Progenitor cell of endocrine pancreas (in vitro differentiated cells): ENCODE data around the gene IBSP. TPM values are rescaled to one million over a fixed set of nuclear protein-coding genes. Genes with fewer than 3 reads are reported as not detected.

Experiments used
- DNase-seq: peaks from one replicate; pipeline ENCODE4 v3.0.0; 2021; ENCODE audit warnings: low spot score; ENCODE audit not compliant: unreplicated experiment
- H3K27ac Mint-ChIP-seq: 2 replicates; pipeline ENCODE4 v1.8.0; 2021; ENCODE audit warnings: mild to moderate bottlenecking, moderate library complexity, mixed read lengths
- H3K27me3 Mint-ChIP-seq: 2 replicates; pipeline ENCODE4 v1.8.0; 2021; ENCODE audit warnings: mixed read lengths
- H3K36me3 Mint-ChIP-seq: 2 replicates; pipeline ENCODE4 v1.8.0; 2022; ENCODE audit warnings: mixed read lengths; ENCODE audit not compliant: insufficient read depth
- H3K4me1 Mint-ChIP-seq: 2 replicates; pipeline ENCODE4 v1.8.0; 2021; ENCODE audit warnings: low read depth, mixed read lengths
- H3K4me3 Mint-ChIP-seq: 2 replicates; pipeline ENCODE4 v1.8.0; 2021; ENCODE audit warnings: low read depth, mild to moderate bottlenecking, moderate library complexity, mixed read lengths
- H3K9me3 Mint-ChIP-seq: 2 replicates; pipeline ENCODE4 v1.8.0; 2021; ENCODE audit warnings: low read depth, mixed read lengths
- total RNA-seq: library from RNA; stranded (reverse); gene quantifications from 2 replicates; pipeline ENCODE4 v1.2.1, GENCODE V29; 2021
- TF ChIP-seq, protein P1 (sequence below): fragments of 200-600 bp; sonication (generic); IDR thresholded peaks from one replicate; pipeline ENCODE4 v1.5.0; 2021; ENCODE audit warnings: antibody characterized with exemption, mild to moderate bottlenecking; ENCODE audit not compliant: unreplicated experiment

Gene IBSP
- total RNA-seq, 1 donor from 2014 or later, result not detected

DNA sequence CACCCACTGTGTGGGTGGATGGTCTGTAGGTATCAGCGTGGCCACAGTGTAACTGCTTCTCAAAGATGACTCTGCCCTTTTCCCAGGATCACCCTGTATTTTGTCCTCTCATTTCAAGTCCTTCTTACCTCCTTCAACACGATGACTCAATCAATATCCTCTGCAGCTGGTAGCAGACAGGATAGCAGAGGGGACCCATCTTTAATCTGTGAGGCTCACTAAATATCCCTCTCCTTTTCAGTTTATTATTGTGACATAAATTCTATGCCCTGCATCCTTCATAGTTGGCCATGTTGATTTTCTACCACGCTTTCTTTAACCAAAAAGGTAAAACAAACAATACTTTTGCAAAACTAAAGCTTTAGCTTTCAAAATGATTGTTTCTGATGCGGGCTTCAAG, 23.8 kb downstream of the IBSP start:
- Mint-ChIP-seq H3K4me3 (no peak overlapping the region), H3K9me3 (peaks cover under 1% of the 10 kb centered on the region), H3K27ac (no peak overlapping the region), H3K36me3 (peaks cover 1% of the 10 kb centered on the region), H3K27me3 (no peaks in the 10 kb centered on the region), H3K4me1 (peaks cover 13% of the 10 kb centered on the region)
- TF ChIP-seq, protein P1, sequence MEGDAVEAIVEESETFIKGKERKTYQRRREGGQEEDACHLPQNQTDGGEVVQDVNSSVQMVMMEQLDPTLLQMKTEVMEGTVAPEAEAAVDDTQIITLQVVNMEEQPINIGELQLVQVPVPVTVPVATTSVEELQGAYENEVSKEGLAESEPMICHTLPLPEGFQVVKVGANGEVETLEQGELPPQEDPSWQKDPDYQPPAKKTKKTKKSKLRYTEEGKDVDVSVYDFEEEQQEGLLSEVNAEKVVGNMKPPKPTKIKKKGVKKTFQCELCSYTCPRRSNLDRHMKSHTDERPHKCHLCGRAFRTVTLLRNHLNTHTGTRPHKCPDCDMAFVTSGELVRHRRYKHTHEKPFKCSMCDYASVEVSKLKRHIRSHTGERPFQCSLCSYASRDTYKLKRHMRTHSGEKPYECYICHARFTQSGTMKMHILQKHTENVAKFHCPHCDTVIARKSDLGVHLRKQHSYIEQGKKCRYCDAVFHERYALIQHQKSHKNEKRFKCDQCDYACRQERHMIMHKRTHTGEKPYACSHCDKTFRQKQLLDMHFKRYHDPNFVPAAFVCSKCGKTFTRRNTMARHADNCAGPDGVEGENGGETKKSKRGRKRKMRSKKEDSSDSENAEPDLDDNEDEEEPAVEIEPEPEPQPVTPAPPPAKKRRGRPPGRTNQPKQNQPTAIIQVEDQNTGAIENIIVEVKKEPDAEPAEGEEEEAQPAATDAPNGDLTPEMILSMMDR, result no peak
- no peak for DNase-seq

DNA sequence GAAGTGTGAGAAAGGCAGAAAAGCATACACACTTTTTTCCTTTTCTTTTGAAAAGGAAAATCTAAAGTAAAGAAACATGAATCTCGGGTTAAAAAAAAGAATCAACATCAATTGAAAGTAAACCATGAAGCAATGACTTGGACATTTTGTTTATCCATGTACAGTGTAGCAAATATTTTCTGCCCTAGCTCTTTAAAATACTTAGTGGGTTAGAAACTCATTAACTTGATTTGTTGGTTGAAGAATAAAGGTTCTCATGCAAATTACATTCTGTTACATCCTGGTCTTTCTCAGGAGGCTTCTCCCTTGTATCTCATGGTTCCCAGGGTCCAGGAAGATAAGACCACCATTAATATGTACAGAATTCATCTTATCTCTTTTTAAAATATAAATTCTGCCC, 24.4 kb downstream of the IBSP start:
- H3K36me3 Mint-ChIP-seq, result peaks cover 1% of the 10 kb centered on the region
- TF ChIP-seq, protein P1, result no peak
- H3K27ac Mint-ChIP-seq, result no peak overlapping the region
- no peak for DNase-seq
- H3K4me3 Mint-ChIP-seq, result no peak overlapping the region
- no peaks in the 10 kb centered on the region for H3K9me3 Mint-ChIP-seq
- no peaks in the 10 kb centered on the region for H3K27me3 Mint-ChIP-seq
- H3K4me1 Mint-ChIP-seq, result peaks cover 13% of the 10 kb centered on the region

DNA sequence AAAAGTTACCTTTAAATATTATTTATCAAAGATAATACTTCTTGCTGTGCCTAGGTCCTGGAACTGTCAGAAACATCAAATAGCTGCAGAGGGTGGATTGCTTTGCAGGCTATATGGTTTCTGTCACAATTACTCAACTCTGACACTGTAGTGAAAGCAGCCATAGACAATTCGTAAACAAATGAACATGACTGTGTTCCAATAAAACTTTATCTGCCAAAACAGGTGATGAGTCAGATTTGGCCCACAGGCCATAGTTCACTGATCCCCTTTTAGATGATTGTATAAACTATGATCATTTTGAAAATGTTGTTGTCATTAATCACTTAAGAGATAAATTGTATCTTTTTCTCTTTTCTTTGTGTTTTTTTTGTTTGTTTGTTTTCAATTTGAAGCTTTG, 25.0 kb downstream of the IBSP start:
- H3K36me3 Mint-ChIP-seq, result peaks cover 1% of the 10 kb centered on the region
- no peak overlapping the region for H3K4me3 Mint-ChIP-seq
- no peaks in the 10 kb centered on the region for H3K27me3 Mint-ChIP-seq
- no peak for DNase-seq
- H3K4me1 Mint-ChIP-seq, result peaks cover 13% of the 10 kb centered on the region
- no peaks in the 10 kb centered on the region for H3K9me3 Mint-ChIP-seq
- H3K27ac Mint-ChIP-seq, result no peak overlapping the region
- TF ChIP-seq, protein P1, result no peak

DNA sequence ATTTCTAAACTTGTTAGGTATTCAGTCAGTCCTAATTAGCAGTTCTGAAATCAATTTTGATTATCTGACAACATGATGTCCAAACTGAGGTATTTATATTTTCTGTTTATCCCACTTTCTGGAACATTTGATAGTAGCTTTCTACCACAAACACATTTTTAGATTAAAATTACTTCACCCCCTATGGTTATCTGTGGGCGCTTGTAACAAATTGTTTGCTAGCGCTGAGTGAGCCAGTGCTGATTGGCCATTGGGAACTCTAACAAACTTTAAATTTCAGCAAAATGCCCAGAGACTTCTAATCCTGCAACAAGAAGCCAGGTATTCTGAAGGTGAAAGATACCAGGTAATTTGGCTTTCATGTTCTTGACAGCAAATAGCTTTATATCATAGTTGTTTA, 33.3 kb downstream of the IBSP start, which contains the start of gene MEPE:
Gene MEPE, plus strand, starts transcription at position 301 of the 400 bp plus-strand sequence. CDS start 1,746 bp downstream, outside the sequence.
- Mint-ChIP-seq H3K27me3 (no peaks in the 10 kb centered on the region), H3K36me3 (no peaks in the 10 kb centered on the region), H3K9me3 (no peaks in the 10 kb centered on the region), H3K4me3 (no peak within 1 kb of the TSS), H3K27ac (no peak within 1 kb of the TSS), H3K4me1 (no peaks in the 10 kb centered on the region)
- TF ChIP-seq, protein P1, result no peak
- no peak for DNase-seq

DNA sequence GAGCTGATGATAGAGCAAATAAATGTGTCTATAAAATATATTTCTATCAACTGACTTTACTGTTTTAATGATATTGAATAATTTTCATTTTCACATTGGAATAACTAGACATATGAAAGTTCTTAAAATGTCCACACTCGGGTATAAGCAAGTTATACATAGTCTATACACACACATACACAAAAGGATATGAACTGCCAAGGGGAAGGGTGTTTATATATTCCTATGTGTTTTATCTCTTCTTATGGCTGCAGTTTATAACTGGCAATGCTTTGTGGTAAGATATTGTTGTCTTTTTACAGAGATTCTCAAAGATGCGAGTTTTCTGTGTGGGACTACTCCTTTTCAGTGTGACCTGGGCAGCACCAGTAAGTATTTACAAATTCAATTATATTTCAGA, 35.0 kb downstream of the IBSP start:
- Mint-ChIP-seq H3K4me1 (peaks cover 2% of the 10 kb centered on the region), H3K36me3 (no peaks in the 10 kb centered on the region), H3K27ac (no peak overlapping the region), H3K4me3 (no peak overlapping the region), H3K9me3 (no peaks in the 10 kb centered on the region), H3K27me3 (no peaks in the 10 kb centered on the region)
- TF ChIP-seq, protein P1, result no peak
- no peak for DNase-seq
